ENCODE results near the gene PRKD1. TPM values are rescaled to one million over a fixed set of nuclear protein-coding genes. Genes with fewer than 3 reads are reported as not detected.
A peak's percentile ranks its signal among the peaks of the same experiment; 100 is the strongest.

Gene PRKD1
- total RNA-seq = 21.8 and 28.6 TPM in 2 replicates

- Histone ChIP-seq H3K27me3 (ENCODE audit: insufficient read depth, low read length) (no peaks in the 10 kb centered on the region), H4K20me1 (ENCODE audit: insufficient read depth, low read length) (peaks cover 20% of the 10 kb centered on the region), H3K4me2 (ENCODE audit: insufficient read depth, low read length) (peak within 1 kb of the TSS; percentile 85), H3K4me1 (ENCODE audit: insufficient read depth, low read length) (peaks cover 25% of the 10 kb centered on the region), H2AFZ (ENCODE audit: low read length) (peak within 1 kb of the TSS; percentile 80), H3K27ac (ENCODE audit: low read depth, low read length) (peak within 1 kb of the TSS; percentile 6), H3K36me3 (ENCODE audit: insufficient read depth, low read length) (no peaks in the 10 kb centered on the region), H3K79me2 (ENCODE audit: insufficient read depth, low read length) (peaks cover 43% of the 10 kb centered on the region), H3K9me3 (ENCODE audit: low read depth, low read length) (no peaks in the 10 kb centered on the region), H3K4me3 (ENCODE audit: insufficient read depth, low read length) (peak within 1 kb of the TSS; percentile 91)
- TF ChIP-seq CTCF (IDR thresholded peaks at IDR 0.05; ENCODE audit: extremely low read depth, low read depth, low read length) = no peak
- peak; percentile 96 for DNase-seq (ENCODE audit: insufficient read length, low spot score, missing footprints)
Measured at GRCh38 chr14:29927376-29928116, at the start of gene PRKD1. Gene PRKD1, minus strand, starts transcription at chr14:29927847.

- no peak for DNase-seq (ENCODE audit: insufficient read length, low spot score, missing footprints)
- H3K27me3 ChIP-seq (ENCODE audit: insufficient read depth, low read length) = no peaks in the 10 kb centered on the region
- no peak overlapping the region for H3K4me3 ChIP-seq (ENCODE audit: insufficient read depth, low read length)
- H3K4me2 ChIP-seq (ENCODE audit: insufficient read depth, low read length) = no peak overlapping the region
- no peak for TF ChIP-seq CTCF (IDR thresholded peaks at IDR 0.05; ENCODE audit: extremely low read depth, low read depth, low read length)
- H3K4me1 ChIP-seq (ENCODE audit: insufficient read depth, low read length) = no peaks in the 10 kb centered on the region
- H3K27ac ChIP-seq (ENCODE audit: low read depth, low read length) = no peak overlapping the region
- no peaks in the 10 kb centered on the region for H3K36me3 ChIP-seq (ENCODE audit: insufficient read depth, low read length)
- H4K20me1 ChIP-seq (ENCODE audit: insufficient read depth, low read length) = no peaks in the 10 kb centered on the region
- no peaks in the 10 kb centered on the region for H3K9me3 ChIP-seq (ENCODE audit: low read depth, low read length)
- no peak overlapping the region for H2AFZ ChIP-seq (ENCODE audit: low read length)
- H3K79me2 ChIP-seq (ENCODE audit: insufficient read depth, low read length) = no peaks in the 10 kb centered on the region
Measured at GRCh38 chr14:29971101-29971500, 43.5 kb upstream of the PRKD1 start.

GRCh38 chr14:29955087-29955486 lies 27.4 kb upstream of the PRKD1 start:
- H3K9me3 ChIP-seq (ENCODE audit: low read depth, low read length) = no peaks in the 10 kb centered on the region
- no peak overlapping the region for H3K27ac ChIP-seq (ENCODE audit: low read depth, low read length)
- H3K4me3 ChIP-seq (ENCODE audit: insufficient read depth, low read length) = no peak overlapping the region
- no peak for TF ChIP-seq CTCF (IDR thresholded peaks at IDR 0.05; ENCODE audit: extremely low read depth, low read depth, low read length)
- H3K36me3 ChIP-seq (ENCODE audit: insufficient read depth, low read length) = no peaks in the 10 kb centered on the region
- H3K4me1 ChIP-seq (ENCODE audit: insufficient read depth, low read length) = no peaks in the 10 kb centered on the region
- H3K27me3 ChIP-seq (ENCODE audit: insufficient read depth, low read length) = no peaks in the 10 kb centered on the region
- DNase-seq (ENCODE audit: insufficient read length, low spot score, missing footprints) = no peak
- H3K79me2 ChIP-seq (ENCODE audit: insufficient read depth, low read length) = no peaks in the 10 kb centered on the region
- no peak overlapping the region for H3K4me2 ChIP-seq (ENCODE audit: insufficient read depth, low read length)
- no peak overlapping the region for H2AFZ ChIP-seq (ENCODE audit: low read length)
- H4K20me1 ChIP-seq (ENCODE audit: insufficient read depth, low read length) = no peaks in the 10 kb centered on the region

GRCh38 chr14:29953501-29953900 lies 25.9 kb upstream of the PRKD1 start:
- Histone ChIP-seq H3K27ac (ENCODE audit: low read depth, low read length) (no peak overlapping the region), H2AFZ (ENCODE audit: low read length) (peak overlapping the region; percentile 54), H3K36me3 (ENCODE audit: insufficient read depth, low read length) (no peaks in the 10 kb centered on the region), H3K9me3 (ENCODE audit: low read depth, low read length) (no peaks in the 10 kb centered on the region), H3K27me3 (ENCODE audit: insufficient read depth, low read length) (no peaks in the 10 kb centered on the region), H3K4me2 (ENCODE audit: insufficient read depth, low read length) (peak overlapping the region; percentile 62), H3K4me1 (ENCODE audit: insufficient read depth, low read length) (no peaks in the 10 kb centered on the region), H3K79me2 (ENCODE audit: insufficient read depth, low read length) (no peaks in the 10 kb centered on the region), H4K20me1 (ENCODE audit: insufficient read depth, low read length) (no peaks in the 10 kb centered on the region), H3K4me3 (ENCODE audit: insufficient read depth, low read length) (peak overlapping the region; percentile 31)
- DNase-seq (ENCODE audit: insufficient read length, low spot score, missing footprints) = peak; percentile 66
- no peak for TF ChIP-seq CTCF (IDR thresholded peaks at IDR 0.05; ENCODE audit: extremely low read depth, low read depth, low read length)
